Thyroid gland (tissue), 4 donors: ENCODE results near the gene DNAJC8. TPM values are rescaled to one million over a fixed set of nuclear protein-coding genes. Genes with fewer than 3 reads are reported as not detected.

ENCODE experiments used
- DNase-seq, 2 donors: peaks; one replicate each; pipeline ENCODE4 v3.0.0-alpha.2; 2019
- H3K27ac ChIP-seq, 3 donors: fragments of 200-600 bp; sonication (generic); 1 replicate in 2 of 3; 2 replicates in 1 of 3; pipeline ENCODE4 v1.5.1; 2016 to 2019; ENCODE audit warnings: mild to moderate bottlenecking in 1 of 3, moderate library complexity in 1 of 3
- H3K27me3 ChIP-seq: fragments of 200-600 bp; sonication (generic); one replicate; pipeline ENCODE4 v1.5.1; 2019
- H3K36me3 ChIP-seq, 2 donors: fragments of 200-600 bp; sonication (generic); one replicate each; pipeline ENCODE4 v1.5.1; 2016 to 2019
- H3K4me1 ChIP-seq, 2 donors: fragments of 200-600 bp; sonication (generic); one replicate each; pipeline ENCODE4 v1.5.1; 2017 to 2019
- H3K4me3 ChIP-seq, 3 donors: fragments of 200-600 bp; sonication (generic); replicated peaks in 1 of 3; 1 replicate in 2 of 3; 2 replicates in 1 of 3; pipeline ENCODE4 v1.5.1; 2016; ENCODE audit warnings: mild to moderate bottlenecking in 1 of 3
- H3K9me3 ChIP-seq: fragments of 200-600 bp; sonication (generic); one replicate; pipeline ENCODE4 v1.5.1; 2017
- POLR2A ChIP-seq, 2 donors: fragments of 450-650 bp; IDR thresholded peaks; one replicate each; pipeline ENCODE4 v1.6.1; 2017; ENCODE audit warnings: antibody characterized with exemption in 2 of 2, mild to moderate bottlenecking in 2 of 2, moderate library complexity in 1 of 2
- WGBS, 2 donors: methylation state at CpG; one replicate each; pipeline ENCODE4 v1.1.5; 2017; 5-methylcytosine and 5-hydroxymethylcytosine counted together
- intact Hi-C: fragments of 100-400 bp; cut with DNase I; formaldehyde crosslinking; loops from one replicate; pipeline ENCODE4 v1.15.1; 2023
- total RNA-seq, 4 donors: library from RNA; depleted of rRNA; stranded (reverse); fragments of >200 nt; gene quantifications; one replicate each; pipeline ENCODE4 v1.2.3, GENCODE V29; 2016
- TF ChIP-seq, protein P1 (sequence below), 6 experiments: fragments of 200-600 bp in 3 of 6; fragments of 450-650 bp in 3 of 6; sonication (generic) in 3 of 6; IDR thresholded peaks; one replicate each; pipeline ENCODE4 v1.5.1; 2016 to 2019; ENCODE audit warnings: antibody characterized with exemption in 6 of 6, mild to moderate bottlenecking in 2 of 6, inconsistent platforms in 1 of 6, moderate library complexity in 1 of 6

DNAJC8 gene
- total RNA-seq, 4 donors from 2014 or later: 59.5 to 76.7 (median 62.5) TPM

DNA sequence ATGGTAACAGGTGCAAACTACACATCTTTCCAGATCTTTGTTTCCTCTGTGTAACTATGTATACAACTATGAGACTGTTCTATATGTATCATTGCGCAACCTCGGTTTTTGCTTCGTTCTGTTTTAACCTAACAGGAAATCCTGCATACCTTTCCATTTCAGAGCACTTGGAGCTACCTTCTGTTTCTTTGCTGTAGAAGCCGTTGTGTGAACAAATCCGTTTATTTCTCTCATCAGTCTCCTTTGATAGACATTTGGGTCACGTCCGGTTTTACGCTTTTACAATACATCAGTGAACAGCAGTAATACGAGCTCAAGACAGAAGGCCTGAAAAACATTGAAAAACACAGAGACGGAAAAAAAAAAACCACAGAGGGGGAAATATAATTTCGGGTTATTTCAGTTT lies 13.6 kb upstream of the DNAJC8 start:
- peak overlapping the region; percentile 65 to 87 (median 77) for H3K27ac ChIP-seq
- intact Hi-C loops: no loop called here
- no peak for DNase-seq
- TF ChIP-seq POLR2A (IDR thresholded peaks at IDR 0.05): no peak
- TF ChIP-seq, protein P1, sequence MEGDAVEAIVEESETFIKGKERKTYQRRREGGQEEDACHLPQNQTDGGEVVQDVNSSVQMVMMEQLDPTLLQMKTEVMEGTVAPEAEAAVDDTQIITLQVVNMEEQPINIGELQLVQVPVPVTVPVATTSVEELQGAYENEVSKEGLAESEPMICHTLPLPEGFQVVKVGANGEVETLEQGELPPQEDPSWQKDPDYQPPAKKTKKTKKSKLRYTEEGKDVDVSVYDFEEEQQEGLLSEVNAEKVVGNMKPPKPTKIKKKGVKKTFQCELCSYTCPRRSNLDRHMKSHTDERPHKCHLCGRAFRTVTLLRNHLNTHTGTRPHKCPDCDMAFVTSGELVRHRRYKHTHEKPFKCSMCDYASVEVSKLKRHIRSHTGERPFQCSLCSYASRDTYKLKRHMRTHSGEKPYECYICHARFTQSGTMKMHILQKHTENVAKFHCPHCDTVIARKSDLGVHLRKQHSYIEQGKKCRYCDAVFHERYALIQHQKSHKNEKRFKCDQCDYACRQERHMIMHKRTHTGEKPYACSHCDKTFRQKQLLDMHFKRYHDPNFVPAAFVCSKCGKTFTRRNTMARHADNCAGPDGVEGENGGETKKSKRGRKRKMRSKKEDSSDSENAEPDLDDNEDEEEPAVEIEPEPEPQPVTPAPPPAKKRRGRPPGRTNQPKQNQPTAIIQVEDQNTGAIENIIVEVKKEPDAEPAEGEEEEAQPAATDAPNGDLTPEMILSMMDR (IDR thresholded peaks at IDR 0.05): no peak
- H3K27me3 ChIP-seq: no peaks in the 10 kb centered on the region
- peak overlapping the region in 2 of 3 donors; percentile 54 to 88 for H3K4me3 ChIP-seq
- no peaks in the 10 kb centered on the region for H3K36me3 ChIP-seq
- peaks cover 16 to 32% of the 10 kb centered on the region in 2 donors for H3K4me1 ChIP-seq
- no peaks in the 10 kb centered on the region for H3K9me3 ChIP-seq
- WGBS, 2 donors: 8% methylated on average over 11 of the region's 11 CpGs

DNA sequence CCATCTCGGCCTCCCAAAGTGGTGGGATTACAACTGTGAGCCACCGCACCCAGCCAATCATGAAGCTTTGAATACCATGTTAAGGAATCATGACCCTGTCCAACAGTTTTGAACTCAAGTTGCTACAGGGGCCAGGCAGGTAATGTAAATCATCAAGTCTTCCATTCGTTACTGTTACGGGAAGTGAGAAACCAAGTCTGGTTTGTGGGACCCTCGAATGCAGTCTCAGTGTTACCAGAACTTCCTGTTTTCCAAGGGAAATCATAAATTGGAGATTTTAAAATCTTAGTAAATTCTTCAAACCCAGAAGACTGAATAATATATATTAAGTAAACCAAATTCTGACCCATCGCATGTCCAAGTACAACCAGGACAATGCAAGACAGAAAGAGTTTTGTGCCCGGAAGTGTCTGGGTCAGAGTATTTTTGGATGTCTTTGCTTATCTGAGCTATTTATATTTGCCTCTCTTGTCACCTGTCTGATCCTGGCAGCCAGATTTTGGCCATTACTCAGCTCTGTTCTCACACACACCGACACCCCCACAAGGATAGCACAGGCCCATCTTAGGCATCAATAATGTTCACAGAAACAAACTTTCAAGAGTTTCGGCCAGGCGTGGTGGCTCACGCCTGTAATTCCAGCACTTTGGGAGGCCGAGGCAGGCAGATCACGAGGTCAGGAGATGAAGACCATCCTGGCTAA lies 11.9 kb upstream of the DNAJC8 start:
- intact Hi-C loops: no loop called here
- Histone ChIP-seq H3K27me3 (no peaks in the 10 kb centered on the region), H3K36me3 (no peaks in the 10 kb centered on the region), H3K4me3 (no peak overlapping the region), H3K27ac (no peak overlapping the region), H3K9me3 (no peaks in the 10 kb centered on the region), H3K4me1 (peaks cover 16 to 22% of the 10 kb centered on the region in 2 donors)
- 91 to 92% methylated on average over 13 of the region's 13 CpGs for WGBS, 2 donors
- TF ChIP-seq, protein P1 (IDR thresholded peaks at IDR 0.05): no peak
- no peak for TF ChIP-seq POLR2A (IDR thresholded peaks at IDR 0.05)
- DNase-seq: no peak

DNA sequence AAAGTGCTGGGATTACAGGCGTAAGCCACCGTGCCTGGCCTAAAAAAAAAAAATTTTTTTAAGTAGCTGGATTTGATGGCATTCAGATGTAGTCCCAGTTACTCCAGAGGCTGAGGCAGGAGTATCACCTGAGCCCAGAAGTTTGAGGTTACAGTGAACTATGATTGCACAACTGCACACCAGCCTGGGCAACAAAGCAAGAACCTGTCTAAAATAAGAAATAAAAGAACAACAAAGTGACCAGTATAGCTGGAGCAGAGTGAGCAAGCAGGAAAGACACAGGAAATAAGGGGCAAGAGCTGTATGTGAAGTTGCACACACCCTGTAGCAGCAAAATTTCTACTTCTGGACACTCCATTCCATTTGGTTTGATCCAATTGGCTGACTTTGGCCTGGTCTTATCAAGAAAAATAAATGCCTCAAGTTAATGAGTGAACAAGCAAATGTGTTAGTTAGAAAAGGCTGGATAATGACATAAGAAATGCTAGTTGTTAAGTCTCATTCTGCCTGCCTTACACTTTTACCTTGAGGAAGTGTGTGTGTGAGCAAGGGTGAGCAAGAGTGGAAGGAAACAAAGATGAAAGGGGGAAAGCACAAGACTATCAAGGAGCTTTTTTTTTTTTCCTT lies 11.0 kb upstream of the DNAJC8 start:
- 86 to 98% methylated on average over 2 of the region's 2 CpGs for WGBS, 2 donors
- H3K27ac ChIP-seq: no peak overlapping the region
- intact Hi-C loops: no loop called here

DNA sequence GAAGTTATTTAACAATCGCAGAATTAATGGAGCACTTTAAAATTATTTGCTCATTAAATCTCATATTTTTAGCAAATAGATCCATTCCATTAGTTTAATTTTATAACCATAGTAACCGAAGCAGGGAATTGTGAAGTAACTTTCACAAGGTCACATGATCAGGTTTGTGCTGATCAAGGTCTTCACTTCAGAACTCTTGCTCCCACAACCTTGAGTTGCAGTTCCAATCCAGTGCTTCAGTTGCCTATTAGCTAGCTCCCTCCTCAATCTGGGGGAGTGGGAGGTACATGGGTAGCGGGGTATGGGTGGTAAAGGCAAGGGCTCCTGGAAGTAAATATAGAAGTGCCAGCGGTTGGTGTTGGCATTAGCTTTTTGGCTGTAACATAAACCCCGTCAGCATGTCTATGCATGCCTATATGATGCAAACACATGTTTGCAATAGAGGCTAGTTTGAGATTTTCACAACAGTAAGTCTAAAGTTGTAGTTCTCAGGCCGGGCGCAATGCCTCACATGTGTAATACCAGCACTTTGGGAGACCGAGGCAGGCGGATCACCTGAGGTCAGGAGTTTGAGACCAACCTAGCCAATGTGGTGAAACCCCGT lies 8.9 kb upstream of the DNAJC8 start:
- H3K4me1 ChIP-seq: peaks cover 9 to 22% of the 10 kb centered on the region in 2 donors
- intact Hi-C loops: no loop called here
- H3K36me3 ChIP-seq: no peaks in the 10 kb centered on the region
- no peaks in the 10 kb centered on the region for H3K9me3 ChIP-seq
- 94 to 96% methylated on average over 10 of the region's 10 CpGs for WGBS, 2 donors
- no peak overlapping the region for H3K4me3 ChIP-seq
- TF ChIP-seq, protein P1 (IDR thresholded peaks at IDR 0.05): no peak
- no peak for TF ChIP-seq POLR2A (IDR thresholded peaks at IDR 0.05)
- H3K27ac ChIP-seq: no peak overlapping the region
- DNase-seq: no peak
- no peaks in the 10 kb centered on the region for H3K27me3 ChIP-seq

More for the DNA sequence above, 11.0 kb upstream of the DNAJC8 start:
- no peaks in the 10 kb centered on the region for H3K36me3 ChIP-seq
- no peak for DNase-seq
- peaks cover 11 to 21% of the 10 kb centered on the region in 2 donors for H3K4me1 ChIP-seq
- TF ChIP-seq, protein P1 (IDR thresholded peaks at IDR 0.05): no peak
- no peak for TF ChIP-seq POLR2A (IDR thresholded peaks at IDR 0.05)
- no peak overlapping the region for H3K4me3 ChIP-seq
- no peaks in the 10 kb centered on the region for H3K9me3 ChIP-seq
- H3K27me3 ChIP-seq: no peaks in the 10 kb centered on the region

DNA sequence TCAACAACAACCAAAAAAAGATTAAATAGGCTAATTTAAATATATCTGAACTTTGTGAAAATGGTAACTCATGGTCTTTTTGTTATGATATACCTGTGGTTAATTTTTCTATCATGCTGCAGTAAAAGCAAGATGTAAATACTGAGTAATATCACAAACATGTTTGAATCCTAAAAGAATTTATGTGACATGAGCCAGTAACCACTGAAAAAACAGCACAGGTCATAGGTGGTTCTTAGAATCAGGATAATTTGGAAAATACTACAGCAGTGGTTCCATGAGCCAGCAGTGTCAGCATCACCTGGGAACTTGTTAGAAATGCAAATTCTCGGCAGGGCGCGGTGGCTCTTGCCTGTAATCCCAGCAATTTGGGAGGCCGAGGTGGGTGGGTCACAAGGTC lies 7.2 kb upstream of the DNAJC8 start:
- 98 to 99% methylated on average over 4 of the region's 4 CpGs for WGBS, 2 donors

More for the DNA sequence above, 7.2 kb upstream of the DNAJC8 start:
- Histone ChIP-seq H3K4me3 (no peak overlapping the region), H3K4me1 (peaks cover 9 to 28% of the 10 kb centered on the region in 2 donors), H3K27me3 (no peaks in the 10 kb centered on the region), H3K36me3 (no peaks in the 10 kb centered on the region), H3K27ac (no peak overlapping the region), H3K9me3 (no peaks in the 10 kb centered on the region)
- no peak for DNase-seq
- intact Hi-C loops: no loop called here
- TF ChIP-seq POLR2A (IDR thresholded peaks at IDR 0.05): no peak
- TF ChIP-seq, protein P1 (IDR thresholded peaks at IDR 0.05): no peak
